GM19328 (cell line): ENCODE results near the gene GRID2.
"Not testable (repeated sequence)": the region's sequence is repeated elsewhere in the genome, so short reads cannot be mapped to it uniquely, and the experiment has no call there.

Source experiments
- ATAC-seq: cut with Tn5 transposase; IDR thresholded peaks from one replicate; pipeline ENCODE4 v1.9.1; 2021; ENCODE audit warnings: mild to moderate bottlenecking, moderate library complexity; ENCODE audit not compliant: unreplicated experiment

GRID2 gene

DNA sequence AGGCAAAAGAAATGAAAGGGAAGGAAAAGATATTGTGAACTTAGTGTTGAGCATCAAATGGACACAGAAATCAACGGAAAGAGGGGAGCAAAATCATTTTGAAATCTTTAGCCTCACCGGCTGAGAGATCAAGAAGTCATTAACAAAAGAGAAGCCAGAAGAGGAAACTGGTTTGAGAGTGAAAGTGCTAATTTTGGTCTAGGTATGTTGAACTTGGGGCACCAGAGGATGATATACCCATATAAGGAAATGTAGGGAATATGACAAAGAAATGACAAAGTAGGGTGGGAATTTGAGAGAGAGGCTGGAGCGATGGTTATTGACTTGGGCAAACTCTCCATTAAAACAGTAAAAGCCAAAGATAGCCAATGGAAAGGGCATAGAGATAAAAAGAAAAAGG is 1341.4 kb downstream of the GRID2 start:
- peak; percentile 59 for ATAC-seq

DNA sequence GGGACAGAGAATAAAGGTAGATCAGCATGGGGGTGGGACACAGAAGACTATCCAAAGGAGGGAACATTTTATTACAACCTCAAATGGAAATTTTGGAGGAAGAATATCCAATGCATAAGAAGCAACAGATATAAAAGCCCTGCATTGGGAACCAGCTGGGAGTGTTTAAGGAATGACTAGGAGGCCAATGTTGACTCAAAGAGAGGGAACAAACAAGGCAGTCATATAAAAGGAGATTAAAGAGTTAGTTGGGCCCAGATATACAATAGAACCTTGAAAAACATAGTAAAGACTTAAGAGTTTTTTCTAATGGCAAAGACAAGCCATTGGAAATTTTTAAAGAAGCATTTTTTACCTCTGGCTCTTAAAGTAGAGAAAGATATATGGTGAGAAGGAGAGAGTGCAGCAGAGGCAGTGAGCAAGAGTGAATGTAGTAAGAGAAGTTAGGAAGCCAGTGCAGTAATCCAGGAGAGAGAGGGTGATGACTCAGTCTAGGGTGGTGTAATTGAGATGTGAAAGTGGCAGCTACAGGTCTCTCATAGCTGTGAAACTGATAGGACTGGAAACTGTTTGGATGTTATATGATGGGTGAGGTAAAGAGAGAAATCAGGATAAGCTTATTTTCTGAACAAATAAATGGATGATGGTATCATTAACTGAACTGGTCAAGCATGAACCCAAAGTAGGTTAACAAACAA is 1342.6 kb downstream of the GRID2 start:
- no peak for ATAC-seq

DNA sequence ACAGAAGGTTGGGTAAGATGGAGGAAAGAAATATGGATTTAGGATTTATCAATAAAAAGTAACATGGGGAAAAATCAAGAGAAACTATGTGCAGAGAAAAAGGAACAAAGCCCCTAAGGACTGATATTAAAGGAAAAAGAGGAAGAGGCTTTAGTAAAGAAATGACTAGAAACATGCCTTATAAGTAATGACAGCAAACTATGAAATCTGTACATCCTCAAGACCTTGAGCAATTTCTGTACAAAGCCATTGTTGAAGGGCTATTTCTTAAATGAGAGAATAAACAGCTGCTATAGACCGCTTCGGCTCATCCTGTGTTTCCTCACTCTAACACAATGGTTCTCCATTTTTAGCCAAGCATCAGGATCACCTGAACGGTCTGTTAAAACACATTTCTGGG is 1344.5 kb downstream of the GRID2 start:
- ATAC-seq: no peak

DNA sequence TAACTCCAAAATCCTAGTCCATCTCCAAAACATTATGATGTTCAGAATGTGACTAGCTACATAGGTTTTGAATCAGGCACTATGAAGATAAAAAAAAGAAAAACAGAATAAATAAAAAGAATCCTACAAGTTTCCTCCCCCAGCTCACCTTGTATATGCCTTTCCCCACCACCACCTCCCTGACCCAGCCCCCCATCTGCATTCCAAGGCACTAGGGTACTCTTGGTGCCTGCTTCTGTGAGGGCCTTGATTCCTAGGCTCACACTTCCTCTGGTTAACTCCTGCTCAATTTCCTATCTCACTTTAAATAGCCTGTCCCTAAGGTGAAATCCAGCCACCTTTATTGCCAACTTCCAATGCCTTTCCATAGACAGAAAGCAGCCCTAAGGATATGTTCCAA is 1346.1 kb downstream of the GRID2 start:
- no peak for ATAC-seq

- ATAC-seq: no peak
Observed at GRCh38 chr4:93654211-93654610, 1350.4 kb downstream of the GRID2 start.

- ATAC-seq: no peak
Observed at GRCh38 chr4:93657527-93657926, 1353.8 kb downstream of the GRID2 start.

DNA sequence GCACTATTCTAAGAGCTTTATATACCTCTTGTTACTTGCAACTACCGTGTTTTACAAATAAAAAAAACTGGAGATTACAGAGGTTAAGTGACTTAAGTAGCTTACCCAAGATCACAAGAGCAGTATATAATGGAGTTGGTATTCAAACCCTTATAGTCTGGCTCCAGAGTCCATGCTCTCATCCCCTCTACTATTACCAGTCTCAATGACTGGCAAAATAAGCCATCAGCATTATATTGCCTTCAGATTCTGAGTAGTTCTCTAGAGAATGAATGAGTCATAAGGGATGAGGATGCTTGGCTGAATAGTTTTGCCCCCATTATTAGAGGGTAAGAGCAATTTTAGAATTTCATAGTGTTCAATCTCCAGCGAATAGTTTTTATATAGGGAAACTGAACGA is 1354.7 kb downstream of the GRID2 start:
- no peak for ATAC-seq

DNA sequence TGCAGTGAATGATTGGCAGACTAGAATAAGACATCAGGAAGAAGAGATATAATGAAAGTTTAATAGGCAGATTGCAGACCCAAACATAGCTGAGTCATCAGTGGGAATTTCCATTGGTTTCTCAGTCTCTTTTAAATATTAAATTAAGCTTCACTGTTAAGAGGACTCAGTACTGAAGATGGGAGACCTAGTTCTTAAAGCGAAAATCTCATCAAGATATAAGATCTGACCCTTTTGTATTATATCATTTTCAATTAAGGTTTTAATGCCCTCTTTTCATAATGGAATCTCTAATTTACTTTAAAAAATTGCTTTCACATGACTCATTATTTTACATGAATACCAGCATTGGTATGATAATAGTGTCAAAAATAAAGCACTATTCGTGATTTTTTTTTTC is 1355.9 kb downstream of the GRID2 start:
- ATAC-seq: no peak

DNA sequence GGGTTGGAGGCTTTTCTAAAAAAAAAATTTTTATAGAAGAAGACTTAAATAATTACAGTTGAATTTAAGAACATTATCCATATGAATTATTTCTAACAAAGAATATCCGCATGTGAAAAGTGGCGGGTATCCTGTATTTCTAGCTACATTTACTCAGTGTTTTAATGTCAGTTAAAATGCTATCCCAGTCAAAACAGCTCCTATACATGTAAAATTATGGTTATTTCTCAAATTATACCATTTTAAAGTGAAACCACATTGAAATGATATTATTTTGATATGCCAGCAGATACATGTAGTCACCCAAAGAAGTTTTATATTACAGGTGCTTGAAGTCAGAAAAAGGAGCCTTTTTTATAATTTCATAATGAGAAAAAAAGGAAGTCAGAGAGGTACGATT is 1356.3 kb downstream of the GRID2 start:
- no peak for ATAC-seq

DNA sequence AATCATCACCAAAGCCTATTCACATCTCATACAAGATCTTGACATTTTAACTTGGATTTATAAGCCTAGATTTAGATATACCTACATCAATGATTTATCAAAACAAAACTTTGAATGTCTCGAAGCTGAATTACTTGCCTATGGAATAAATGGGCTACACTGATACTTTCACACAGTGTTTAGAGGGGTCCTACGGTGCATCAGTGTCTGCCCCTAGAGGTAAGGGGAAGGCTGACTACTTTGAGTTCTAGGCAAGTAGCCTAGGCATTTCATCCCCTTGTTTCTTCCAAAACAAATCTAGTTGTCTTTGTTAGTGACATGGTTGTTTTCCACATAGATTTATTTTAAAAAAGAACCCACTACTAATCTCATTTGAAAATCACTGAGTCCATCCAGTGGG is 1366.7 kb downstream of the GRID2 start:
- ATAC-seq: no peak

GRCh38 chr4:93671093-93671492 is 1367.3 kb downstream of the GRID2 start:
- no peak for ATAC-seq

GRCh38 chr4:93676937-93677336 is 1373.2 kb downstream of the GRID2 start:
- not testable (repeated sequence) for ATAC-seq

DNA sequence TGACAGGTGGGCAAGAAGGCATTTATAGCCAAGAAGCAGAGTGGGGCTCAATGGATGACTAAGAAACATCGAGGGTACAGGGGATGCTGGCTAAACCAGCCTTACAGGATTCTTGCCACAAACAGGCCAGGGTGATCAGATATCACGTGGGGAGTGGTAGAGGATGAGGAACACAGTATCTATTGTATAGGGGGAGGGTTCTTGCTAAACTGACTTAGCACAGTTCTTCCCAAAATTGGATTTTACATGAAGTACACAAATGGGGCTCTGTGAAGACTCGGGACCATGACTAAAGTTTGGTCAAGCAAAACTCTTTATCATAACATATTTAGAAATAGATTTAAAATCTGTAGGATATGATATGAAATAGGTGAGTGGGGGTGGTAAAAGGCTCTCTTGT is 1380.8 kb downstream of the GRID2 start:
- ATAC-seq: no peak

GRCh38 chr4:93687304-93687703 is 1383.5 kb downstream of the GRID2 start:
- ATAC-seq: no peak

DNA sequence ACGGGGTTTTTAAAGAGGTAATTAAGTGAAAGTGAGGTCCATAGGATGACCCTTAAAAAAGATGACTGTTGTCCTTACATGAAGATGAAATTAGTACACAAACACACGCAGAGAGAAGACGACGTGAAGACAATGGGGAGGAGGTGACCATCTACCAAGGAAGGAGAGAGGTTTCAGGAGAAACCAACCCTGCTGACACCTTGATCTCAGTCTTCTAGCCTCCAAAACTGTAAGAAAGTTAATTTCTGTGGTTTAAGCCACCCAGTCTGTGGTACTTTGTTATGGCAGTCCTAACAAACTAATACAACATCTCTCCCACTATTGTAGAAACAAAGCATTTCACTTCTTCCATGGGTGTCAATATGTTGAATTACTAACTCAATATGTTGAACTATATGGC is 1385.2 kb downstream of the GRID2 start:
- ATAC-seq: no peak

DNA sequence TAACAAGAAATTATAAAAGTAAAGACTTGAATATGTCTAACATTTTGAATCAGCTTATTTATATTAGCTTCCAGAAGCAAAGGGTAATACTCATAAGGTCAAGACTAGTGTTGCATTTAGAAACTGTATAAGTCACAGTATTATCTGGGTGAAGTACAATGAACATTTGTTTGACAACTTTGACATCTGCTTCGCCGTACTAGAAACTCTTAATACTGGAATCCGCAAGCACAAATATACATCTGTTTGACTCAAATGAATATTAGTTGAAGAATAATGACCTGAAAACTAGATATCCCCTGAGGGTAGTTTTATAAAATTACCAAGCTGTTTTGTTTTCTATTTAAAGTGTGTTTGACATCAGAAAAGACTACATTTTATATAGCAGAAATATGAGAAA is 1389.4 kb downstream of the GRID2 start:
- ATAC-seq: no peak

- ATAC-seq: no peak
Observed at GRCh38 chr4:93698686-93699085, 1394.9 kb downstream of the GRID2 start.

DNA sequence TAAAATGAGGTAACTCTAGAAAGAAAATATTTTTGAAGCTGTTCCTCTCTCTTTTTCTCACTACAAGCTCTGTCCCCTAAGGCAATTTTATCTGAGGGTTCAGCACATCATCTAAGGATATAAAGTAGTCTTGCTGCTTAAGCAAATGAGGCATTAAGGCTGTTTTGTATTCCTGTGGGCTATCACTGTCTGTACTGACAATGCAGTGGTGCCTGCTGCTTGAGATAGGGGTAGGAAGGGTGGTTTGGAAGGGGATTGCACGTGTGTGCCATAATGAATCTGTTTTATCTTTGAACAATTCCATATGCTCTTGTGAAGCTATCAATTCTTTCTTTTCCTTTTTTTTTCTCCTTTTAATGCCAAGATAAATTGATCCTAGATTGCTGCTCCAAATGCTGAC is 1396.8 kb downstream of the GRID2 start:
- no peak for ATAC-seq

- ATAC-seq: peak; percentile 72
Observed at GRCh38 chr4:93710101-93710846, 1406.5 kb downstream of the GRID2 start.

GRCh38 chr4:93710847-93711430 is 1407.2 kb downstream of the GRID2 start:
- ATAC-seq: no peak

GRCh38 chr4:93718233-93718632 is 1414.5 kb downstream of the GRID2 start:
- ATAC-seq: no peak

DNA sequence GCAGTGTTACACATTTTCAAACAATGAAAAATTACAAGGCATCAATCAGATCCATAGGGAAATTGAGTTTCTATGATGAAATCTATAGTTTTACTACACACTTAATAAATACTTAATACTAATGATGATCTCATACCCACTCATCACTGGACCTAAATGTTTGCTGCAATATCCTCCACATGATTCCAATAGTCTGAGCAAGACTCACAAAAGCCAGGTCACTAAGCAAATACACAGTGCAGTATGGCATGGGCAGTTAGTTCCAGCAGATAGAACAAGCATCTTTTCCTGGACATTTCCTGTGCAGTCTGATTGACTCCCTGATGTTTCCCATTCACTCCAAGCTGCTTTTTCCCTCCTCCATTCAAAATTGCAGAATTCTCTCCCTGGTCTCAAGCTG is 1415.8 kb downstream of the GRID2 start:
- ATAC-seq: no peak
